Body of pancreas (tissue), 4 donors: ENCODE data around the gene ZNF668. TPM values are rescaled to one million over a fixed set of nuclear protein-coding genes. Genes with fewer than 3 reads are reported as not detected.
A peak's percentile ranks its signal among the peaks of the same experiment; 100 is the strongest.

Experiments
- ATAC-seq: fragments of 150-250 bp; one replicate; pipeline ENCODE4 v1.9.1; 2016
- DNase-seq, 4 donors: peaks; one replicate each; pipeline ENCODE4 v3.0.0-alpha.2; 2019
- H3K27ac ChIP-seq, 4 donors: fragments of 200-600 bp; sonication (generic); 1 replicate in 3 of 4; 2 replicates in 1 of 4; pipeline versions ENCODE4 v1.5.1 to v1.6.1; 2016 to 2019; ENCODE audit warnings: mild to moderate bottlenecking in 1 of 4, mixed read lengths in 1 of 4, moderate library complexity in 1 of 4
- H3K27me3 ChIP-seq, 2 donors: fragments of 200-600 bp; sonication (generic); one replicate each; pipeline ENCODE4 v1.6.0; 2016; ENCODE audit warnings: mild to moderate bottlenecking in 1 of 2
- H3K36me3 ChIP-seq, 2 donors: fragments of 200-600 bp; sonication (generic); replicated peaks in 1 of 2; 2 replicates each; pipeline ENCODE4 v1.5.1; 2016; ENCODE audit warnings: low read depth in 2 of 2; ENCODE audit not compliant: insufficient read depth in 1 of 2
- H3K4me1 ChIP-seq: fragments of 200-600 bp; sonication (generic); one replicate; pipeline ENCODE4 v1.6.0; 2016
- H3K4me3 ChIP-seq, 2 donors: fragments of 200-600 bp; sonication (generic); 1 replicate in 1 of 2; 2 replicates in 1 of 2; pipeline ENCODE4 v1.5.1; 2016 to 2019
- H3K9me3 ChIP-seq, 3 donors: fragments of 200-600 bp; sonication (generic); 1 replicate in 2 of 3; 2 replicates in 1 of 3; pipeline ENCODE4 v1.5.1; 2016
- CTCF ChIP-seq, 7 experiments: fragments of 450-650 bp in 4 of 7; fragments of 200-600 bp in 3 of 7; sonication (generic) in 3 of 7; IDR thresholded peaks; one replicate each; pipeline ENCODE4 v1.5.1; 2016 to 2019; ENCODE audit warnings: antibody characterized with exemption in 7 of 7
- POLR2A ChIP-seq, 3 donors: fragments of 450-650 bp; IDR thresholded peaks; one replicate each; pipeline ENCODE4 v1.6.1; 2016; ENCODE audit warnings: antibody characterized with exemption in 3 of 3, mild to moderate bottlenecking in 2 of 3
- WGBS, 2 donors: methylation state at CpG; one replicate each; pipeline ENCODE4 v1.1.5; 2017; 5-methylcytosine and 5-hydroxymethylcytosine counted together
- intact Hi-C: fragments of 100-400 bp; cut with DNase I; formaldehyde crosslinking; loops from one replicate; pipeline ENCODE4 v1.15.1; 2023
- total RNA-seq, 2 donors: library from RNA; depleted of rRNA; stranded (reverse); fragments of >200 nt; gene quantifications; one replicate each; pipeline ENCODE4 v1.1.0, GENCODE V29; 2016

ZNF668 gene
- total RNA-seq, 2 donors from 2014 or later: 2.9 to 15.2 TPM

DNA sequence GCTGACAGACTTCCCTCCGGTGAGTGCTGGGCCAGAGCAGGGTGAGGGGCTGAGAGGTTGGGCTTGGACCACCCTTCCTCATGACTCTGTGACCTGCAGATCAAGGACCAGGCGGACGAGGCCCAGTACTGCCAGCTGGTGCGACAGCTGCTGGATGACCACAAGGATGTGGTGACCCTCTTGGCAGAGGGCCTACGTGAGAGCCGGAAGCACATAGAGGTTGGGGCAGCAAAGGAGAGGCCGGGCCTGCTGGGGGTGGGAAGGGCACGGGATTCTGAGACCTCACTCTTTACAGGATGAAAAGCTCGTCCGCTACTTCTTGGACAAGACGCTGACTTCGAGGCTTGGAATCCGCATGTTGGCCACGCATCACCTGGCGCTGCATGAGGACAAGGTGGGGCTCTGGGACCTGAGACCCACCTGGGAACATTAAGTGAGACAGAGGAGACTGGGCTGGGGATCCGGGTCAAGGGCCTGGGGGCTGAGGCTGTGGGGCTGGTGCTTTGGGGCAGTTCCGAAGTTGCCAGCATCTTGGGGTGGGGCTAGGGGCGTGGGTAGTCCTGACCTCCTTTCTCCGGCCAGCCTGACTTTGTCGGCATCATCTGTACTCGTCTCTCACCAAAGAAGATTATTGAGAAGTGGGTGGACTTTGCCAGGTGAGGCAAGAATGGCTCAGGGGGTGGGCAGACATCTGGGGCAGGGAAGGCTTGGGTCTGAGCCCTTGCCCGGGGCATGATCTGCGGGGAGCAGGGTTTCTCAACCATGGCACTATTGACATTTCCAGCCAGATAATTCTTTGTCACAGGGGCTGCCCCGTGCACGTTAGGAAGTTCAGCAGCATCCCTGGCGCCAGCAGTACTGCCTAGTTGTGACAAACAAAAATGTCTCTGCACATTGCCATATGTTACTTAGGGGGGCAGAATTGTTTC, 36.3 kb upstream of the ZNF668 start:
- no peak overlapping the region for H3K27ac ChIP-seq
- TF ChIP-seq POLR2A (IDR thresholded peaks at IDR 0.05): no peak
- no peak for TF ChIP-seq CTCF (IDR thresholded peaks at IDR 0.05)
- H3K36me3 ChIP-seq: peaks cover 0 to 6% of the 10 kb centered on the region in 2 donors
- ATAC-seq (no peak), DNase-seq (no peak)
- 89 to 93% methylated on average over 17 to 25 of the region's 26 CpGs for WGBS, 2 donors
- no peaks in the 10 kb centered on the region for H3K9me3 ChIP-seq
- H3K27me3 ChIP-seq: no peaks in the 10 kb centered on the region
- H3K4me3 ChIP-seq: no peak overlapping the region
- intact Hi-C loops: no loop called here
- H3K4me1 ChIP-seq: peaks cover 76% of the 10 kb centered on the region

DNA sequence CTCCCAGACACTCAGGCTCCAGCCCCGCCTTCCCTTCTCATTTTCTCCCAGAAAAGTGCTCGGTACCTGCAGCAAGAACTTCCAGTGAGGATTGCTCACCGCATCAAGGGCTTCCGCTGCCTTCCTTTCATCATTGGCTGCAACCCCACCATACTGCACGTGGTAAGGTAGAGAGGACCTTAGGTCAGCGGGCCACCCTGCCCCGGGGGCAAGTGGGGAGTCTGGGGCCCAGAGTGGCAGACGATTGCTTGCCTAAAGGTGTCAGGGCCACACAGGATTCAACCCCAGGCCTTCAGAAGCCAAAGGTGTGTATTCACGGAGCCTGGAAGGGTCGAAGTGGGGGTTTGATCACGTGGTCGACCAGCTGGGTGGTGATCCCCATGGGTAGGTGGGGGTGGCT, 35.6 kb upstream of the ZNF668 start:
- WGBS, 2 donors: 86 to 87% methylated on average over 8 to 12 of the region's 12 CpGs
- no peaks in the 10 kb centered on the region for H3K9me3 ChIP-seq
- ATAC-seq: no peak
- TF ChIP-seq POLR2A (IDR thresholded peaks at IDR 0.05) (no peak), CTCF (IDR thresholded peaks at IDR 0.05) (no peak)
- intact Hi-C loops: no loop called here
- H3K4me3 ChIP-seq: no peak overlapping the region
- DNase-seq: no peak
- peaks cover 73% of the 10 kb centered on the region for H3K4me1 ChIP-seq
- peaks cover 0 to 6% of the 10 kb centered on the region in 2 donors for H3K36me3 ChIP-seq
- peak overlapping the region in 1 of 4 donors; percentile 92 for H3K27ac ChIP-seq
- H3K27me3 ChIP-seq: no peaks in the 10 kb centered on the region

DNA sequence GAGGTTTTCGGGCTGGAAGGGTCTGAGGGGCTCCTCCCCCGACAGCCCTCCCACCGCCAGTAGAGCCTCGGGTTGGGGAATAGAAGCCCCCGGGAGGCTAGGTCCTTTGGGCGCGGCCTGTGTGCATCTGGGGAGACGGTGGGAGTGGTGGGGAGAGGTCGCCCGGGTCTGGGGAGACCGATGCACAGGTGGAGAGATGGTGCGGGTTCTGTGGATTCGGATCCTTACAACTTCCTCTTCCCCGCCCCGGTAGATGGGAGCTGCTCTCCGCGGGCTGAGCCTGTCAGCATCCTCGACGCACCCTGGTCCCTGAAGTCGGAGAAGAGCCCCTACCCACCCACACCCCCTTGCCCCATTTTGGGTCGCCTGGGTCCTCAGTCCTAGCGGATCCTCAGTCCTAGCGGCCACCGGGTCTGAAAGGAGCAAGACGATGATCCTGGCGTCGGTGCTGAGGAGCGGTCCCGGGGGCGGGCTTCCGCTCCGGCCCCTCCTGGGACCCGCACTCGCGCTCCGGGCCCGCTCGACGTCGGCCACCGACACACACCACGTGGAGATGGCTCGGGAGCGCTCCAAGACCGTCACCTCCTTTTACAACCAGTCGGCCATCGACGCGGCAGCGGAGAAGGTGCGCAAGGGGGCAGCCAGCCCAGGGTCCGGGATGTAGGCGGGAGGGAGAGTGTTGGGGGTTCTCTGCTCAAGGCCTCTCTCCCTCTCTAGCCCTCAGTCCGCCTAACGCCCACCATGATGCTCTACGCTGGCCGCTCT, 34.9 kb upstream of the ZNF668 start:
- Histone ChIP-seq H3K36me3 (peaks cover 0 to 6% of the 10 kb centered on the region in 2 donors), H3K4me1 (peaks cover 66% of the 10 kb centered on the region), H3K9me3 (no peaks in the 10 kb centered on the region), H3K4me3 (peak overlapping the region; percentile 83 to 96), H3K27me3 (no peaks in the 10 kb centered on the region), H3K27ac (peak overlapping the region; percentile 83 to 93 (median 90))
- DNase-seq (no peak), ATAC-seq (no peak)
- intact Hi-C loops: no loop called here
- 33 to 93% methylated on average over 4 to 57 of the region's 57 CpGs for WGBS, 2 donors
- no peak for TF ChIP-seq CTCF (IDR thresholded peaks at IDR 0.05)
- TF ChIP-seq POLR2A (IDR thresholded peaks at IDR 0.05): no peak

GRCh38 chr16:31108035-31108793, 34.2 kb upstream of the ZNF668 start, which contains the start of gene BCKDK:
BCKDK (plus strand) TSS chr16:31108386; CDS start chr16:31109224, 838 bp downstream.
- peaks cover 59% of the 10 kb centered on the region for H3K4me1 ChIP-seq
- TF ChIP-seq POLR2A (IDR thresholded peaks at IDR 0.05) (peak; percentile 50 to 72 (median 62)), CTCF (IDR thresholded peaks at IDR 0.05) (no peak)
- peak; percentile 67 to 73 (median 69) for DNase-seq
- peak; percentile 62 for ATAC-seq
- H3K36me3 ChIP-seq: peaks cover 0 to 6% of the 10 kb centered on the region in 2 donors
- 4 to 26% methylated on average over 10 to 59 of the region's 68 CpGs for WGBS, 2 donors
- intact Hi-C loops: no loop called here
- peak within 1 kb of the TSS; percentile 83 to 96 for H3K4me3 ChIP-seq
- peak within 1 kb of the TSS; percentile 83 to 93 (median 90) for H3K27ac ChIP-seq
- no peaks in the 10 kb centered on the region for H3K9me3 ChIP-seq
- H3K27me3 ChIP-seq: no peaks in the 10 kb centered on the region
